ENCODE measurements around the gene PRODH.

DNA sequence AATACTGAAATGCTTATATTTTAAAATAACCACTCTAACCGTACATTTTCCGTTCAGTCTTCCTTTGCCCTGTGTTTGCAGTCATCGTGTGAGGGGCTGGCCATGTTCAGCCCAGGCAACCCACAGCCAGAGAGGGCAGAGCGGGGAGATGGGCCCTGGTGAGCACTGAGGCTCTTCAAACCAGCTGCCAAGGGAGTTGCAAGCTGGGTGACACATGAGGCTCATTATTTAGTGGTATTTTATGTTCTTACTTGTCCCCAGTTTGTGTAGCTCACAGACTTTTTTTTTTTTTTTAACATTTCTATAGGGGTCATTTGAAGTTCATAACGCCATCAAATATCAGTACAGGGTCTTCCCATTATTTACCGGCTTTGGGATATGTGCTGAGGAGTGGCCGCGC lies 48.0 kb downstream of the PRODH start:
- TF ChIP-seq, protein P1, sequence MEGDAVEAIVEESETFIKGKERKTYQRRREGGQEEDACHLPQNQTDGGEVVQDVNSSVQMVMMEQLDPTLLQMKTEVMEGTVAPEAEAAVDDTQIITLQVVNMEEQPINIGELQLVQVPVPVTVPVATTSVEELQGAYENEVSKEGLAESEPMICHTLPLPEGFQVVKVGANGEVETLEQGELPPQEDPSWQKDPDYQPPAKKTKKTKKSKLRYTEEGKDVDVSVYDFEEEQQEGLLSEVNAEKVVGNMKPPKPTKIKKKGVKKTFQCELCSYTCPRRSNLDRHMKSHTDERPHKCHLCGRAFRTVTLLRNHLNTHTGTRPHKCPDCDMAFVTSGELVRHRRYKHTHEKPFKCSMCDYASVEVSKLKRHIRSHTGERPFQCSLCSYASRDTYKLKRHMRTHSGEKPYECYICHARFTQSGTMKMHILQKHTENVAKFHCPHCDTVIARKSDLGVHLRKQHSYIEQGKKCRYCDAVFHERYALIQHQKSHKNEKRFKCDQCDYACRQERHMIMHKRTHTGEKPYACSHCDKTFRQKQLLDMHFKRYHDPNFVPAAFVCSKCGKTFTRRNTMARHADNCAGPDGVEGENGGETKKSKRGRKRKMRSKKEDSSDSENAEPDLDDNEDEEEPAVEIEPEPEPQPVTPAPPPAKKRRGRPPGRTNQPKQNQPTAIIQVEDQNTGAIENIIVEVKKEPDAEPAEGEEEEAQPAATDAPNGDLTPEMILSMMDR (IDR thresholded peaks at IDR 0.05 in 8 of 11, conservative IDR thresholded peaks at IDR 0.05 in 3 of 11): no peak
- TF ChIP-seq POLR2AphosphoS5 (IDR thresholded peaks at IDR 0.05): no peak

Data from spleen (tissue), 7 donors.